Hepatic stellate cell (primary cell): ENCODE results near the gene ZC3H10.
A peak's percentile ranks its signal among the peaks of the same experiment; 100 is the strongest.
"Not testable (repeated sequence)": the region's sequence is repeated elsewhere in the genome, so short reads cannot be mapped to it uniquely, and the experiment has no call there.

Source experiments
- DNase-seq: peaks from one replicate; pipeline ENCODE4 v3.0.0; 2011; ENCODE audit warnings: low spot score

Gene ZC3H10

GRCh38 chr12:56154818-56155217 lies 36.8 kb downstream of the ZC3H10 start:
- no peak for DNase-seq

- no peak for DNase-seq
Observed at GRCh38 chr12:56155256-56155845, 37.3 kb downstream of the ZC3H10 start.

- DNase-seq, result not testable (repeated sequence)
Observed at GRCh38 chr12:56156464-56157200, 38.6 kb downstream of the ZC3H10 start.

GRCh38 chr12:56157201-56158028 lies 39.3 kb downstream of the ZC3H10 start:
- peak; percentile 92 for DNase-seq

- DNase-seq, result peak; percentile 97
Observed at GRCh38 chr12:56158029-56158925, 40.2 kb downstream of the ZC3H10 start, which contains the start of gene MYL6. Gene MYL6, plus strand, starts transcription at chr12:56158359. Its CDS starts 43 bp downstream, at chr12:56158402.

GRCh38 chr12:56158926-56159461 lies 40.9 kb downstream of the ZC3H10 start:
- DNase-seq, result peak; percentile 77

- DNase-seq, result no peak
Observed at GRCh38 chr12:56159482-56160192, 41.6 kb downstream of the ZC3H10 start.

GRCh38 chr12:56160193-56160763 lies 42.2 kb downstream of the ZC3H10 start:
- DNase-seq, result no peak

- DNase-seq, result no peak
Observed at GRCh38 chr12:56160894-56161689, 43.0 kb downstream of the ZC3H10 start.

- DNase-seq, result no peak
Observed at GRCh38 chr12:56161690-56162351, 43.8 kb downstream of the ZC3H10 start.

- no peak for DNase-seq
Observed at GRCh38 chr12:56162468-56163290, 44.6 kb downstream of the ZC3H10 start.

- no peak for DNase-seq
Observed at GRCh38 chr12:56163533-56164344, 45.7 kb downstream of the ZC3H10 start.

GRCh38 chr12:56164345-56164729 lies 46.3 kb downstream of the ZC3H10 start:
- no peak for DNase-seq

GRCh38 chr12:56165369-56165768 lies 47.3 kb downstream of the ZC3H10 start:
- no peak for DNase-seq

- no peak for DNase-seq
Observed at GRCh38 chr12:56169229-56169759, 51.2 kb downstream of the ZC3H10 start.

GRCh38 chr12:56172839-56173238 lies 54.8 kb downstream of the ZC3H10 start:
- DNase-seq, result no peak
